Neural cell (in vitro differentiated cells): ENCODE data around the gene ABHD12. TPM values are rescaled to one million over a fixed set of nuclear protein-coding genes. Genes with fewer than 3 reads are reported as not detected.

Experiments
- H2AFZ ChIP-seq: fragments of 200-600, 300-800 bp; sonication (generic), shearing (Covaris generic); 2 replicates; pipeline ENCODE4 v1.6.0; 2014; ENCODE audit warnings: low read depth, mild to moderate bottlenecking, antibody characterized with exemption, low read length, moderate library complexity
- H3F3A ChIP-seq: fragments of 200-600 bp; shearing (Covaris generic); 2 replicates; pipeline ENCODE4 v1.6.1; 2016; ENCODE audit warnings: mild to moderate bottlenecking, moderate library complexity, mixed read lengths, antibody characterized with exemption, low read length; ENCODE audit not compliant: insufficient read depth, poor library complexity, severe bottlenecking
- H3K27ac ChIP-seq: fragments of 200-600, 300-800 bp; sonication (generic), shearing (Covaris generic); 2 replicates; pipeline ENCODE4 v1.5.1; 2014; ENCODE audit warnings: mild to moderate bottlenecking, low read length, moderate library complexity
- H3K27me3 ChIP-seq: fragments of 300-800, 200-600 bp; sonication (generic), shearing (Covaris generic); 2 replicates; pipeline ENCODE4 v1.6.0; 2014; ENCODE audit warnings: mild to moderate bottlenecking, low read depth, low read length, moderate library complexity; ENCODE audit not compliant: insufficient read depth
- H3K36me3 ChIP-seq: fragments of 300-800, 200-600 bp; sonication (generic), shearing (Covaris generic); 2 replicates; pipeline ENCODE4 v1.5.1; 2014; ENCODE audit warnings: mild to moderate bottlenecking, antibody characterized with exemption, low read length, moderate library complexity; ENCODE audit not compliant: insufficient read depth
- H3K4me2 ChIP-seq: fragments of 300-800, 200-600 bp; sonication (generic), shearing (Covaris generic); 2 replicates; pipeline ENCODE4 v1.6.0; 2014; ENCODE audit warnings: mild to moderate bottlenecking, low read length
- H3K4me3 ChIP-seq: fragments of 300-800, 200-600 bp; sonication (generic), shearing (Covaris generic); 2 replicates; pipeline ENCODE4 v1.5.1; 2014; ENCODE audit warnings: mild to moderate bottlenecking, low read length, moderate library complexity
- H3K79me2 ChIP-seq: fragments of 200-600 bp; shearing (Covaris generic); replicated peaks from 2 replicates; pipeline ENCODE4 v1.6.0; 2014; ENCODE audit warnings: mild to moderate bottlenecking, low read length, moderate library complexity; ENCODE audit not compliant: insufficient read depth
- H3K9ac ChIP-seq: fragments of 300-800, 200-600 bp; sonication (generic), shearing (Covaris generic); 2 replicates; pipeline ENCODE4 v1.6.1; 2016; ENCODE audit warnings: mild to moderate bottlenecking, low read length, mixed read lengths
- H3K9me2 ChIP-seq: fragments of 200-600 bp; shearing (Covaris generic); 2 replicates; pipeline ENCODE4 v1.6.1; 2016; ENCODE audit warnings: mild to moderate bottlenecking, low read length, mixed read lengths; ENCODE audit not compliant: insufficient read depth
- H3K9me3 ChIP-seq: fragments of 200-600, 300-800 bp; sonication (generic), shearing (Covaris generic); 2 replicates; pipeline ENCODE4 v1.6.1; 2016; ENCODE audit warnings: mild to moderate bottlenecking, mixed run types, low read length, moderate library complexity, mixed read lengths
- H4K20me1 ChIP-seq: fragments of 200-600 bp; shearing (Covaris generic); 2 replicates; pipeline ENCODE4 v1.6.1; 2016; ENCODE audit warnings: mild to moderate bottlenecking, mixed run types; ENCODE audit not compliant: insufficient read depth
- EP300 ChIP-seq: fragments of 450-650 bp; conservative IDR thresholded peaks from 2 replicates; pipeline ENCODE4 v1.6.1; 2014; ENCODE audit warnings: antibody characterized with exemption, mild to moderate bottlenecking, moderate library complexity; ENCODE audit not compliant: poor library complexity, severe bottlenecking
- EZH2 ChIP-seq: fragments of 200-600, 300-800 bp; shearing (Covaris generic), sonication (generic); IDR thresholded peaks from 2 replicates; pipeline ENCODE4 v1.6.1; 2014; ENCODE audit warnings: antibody characterized with exemption, low read length, borderline replicate concordance, mild to moderate bottlenecking; ENCODE audit not compliant: insufficient read depth, poor library complexity, severe bottlenecking
- MXI1 ChIP-seq: fragments of 450-650 bp; conservative IDR thresholded peaks from 2 replicates; pipeline ENCODE4 v1.6.1; 2014; ENCODE audit warnings: antibody characterized with exemption, mild to moderate bottlenecking; ENCODE audit not compliant: poor library complexity, severe bottlenecking
- POLR2AphosphoS5 ChIP-seq: IDR thresholded peaks from 2 replicates; pipeline ENCODE4 v1.6.1; 2012
- RAD21 ChIP-seq: fragments of 450-650 bp; conservative IDR thresholded peaks from 2 replicates; pipeline ENCODE4 v1.6.1; 2014; ENCODE audit warnings: antibody characterized with exemption, mild to moderate bottlenecking, moderate library complexity
- SMC3 ChIP-seq: fragments of 450-650 bp; conservative IDR thresholded peaks from 2 replicates; pipeline ENCODE4 v1.6.1; 2014; ENCODE audit warnings: antibody characterized with exemption, mild to moderate bottlenecking, moderate library complexity; ENCODE audit not compliant: poor library complexity
- TAF1 ChIP-seq: IDR thresholded peaks from 2 replicates; pipeline ENCODE4 v1.6.1; 2012; ENCODE audit warnings: low read depth
- polyA plus RNA-seq: library from polyadenylated mRNA; depleted of rRNA; stranded (reverse); fragments of >200 nt; gene quantifications from 2 replicates; pipeline ENCODE4 v1.2.3, GENCODE V29; 2014
- TF ChIP-seq, protein P1 (sequence below): IDR thresholded peaks from 2 replicates; pipeline ENCODE4 v1.6.1; 2012; ENCODE audit warnings: borderline replicate concordance
- TF ChIP-seq, protein P2 (sequence below): fragments of 450-650 bp; IDR thresholded peaks from 2 replicates; pipeline ENCODE4 v1.5.1; 2014; ENCODE audit warnings: antibody characterized with exemption, mild to moderate bottlenecking, moderate library complexity; ENCODE audit not compliant: poor library complexity, severe bottlenecking

ABHD12 gene
- polyA plus RNA-seq, 1 donor from 2014 or later: 32.3 TPM

DNA sequence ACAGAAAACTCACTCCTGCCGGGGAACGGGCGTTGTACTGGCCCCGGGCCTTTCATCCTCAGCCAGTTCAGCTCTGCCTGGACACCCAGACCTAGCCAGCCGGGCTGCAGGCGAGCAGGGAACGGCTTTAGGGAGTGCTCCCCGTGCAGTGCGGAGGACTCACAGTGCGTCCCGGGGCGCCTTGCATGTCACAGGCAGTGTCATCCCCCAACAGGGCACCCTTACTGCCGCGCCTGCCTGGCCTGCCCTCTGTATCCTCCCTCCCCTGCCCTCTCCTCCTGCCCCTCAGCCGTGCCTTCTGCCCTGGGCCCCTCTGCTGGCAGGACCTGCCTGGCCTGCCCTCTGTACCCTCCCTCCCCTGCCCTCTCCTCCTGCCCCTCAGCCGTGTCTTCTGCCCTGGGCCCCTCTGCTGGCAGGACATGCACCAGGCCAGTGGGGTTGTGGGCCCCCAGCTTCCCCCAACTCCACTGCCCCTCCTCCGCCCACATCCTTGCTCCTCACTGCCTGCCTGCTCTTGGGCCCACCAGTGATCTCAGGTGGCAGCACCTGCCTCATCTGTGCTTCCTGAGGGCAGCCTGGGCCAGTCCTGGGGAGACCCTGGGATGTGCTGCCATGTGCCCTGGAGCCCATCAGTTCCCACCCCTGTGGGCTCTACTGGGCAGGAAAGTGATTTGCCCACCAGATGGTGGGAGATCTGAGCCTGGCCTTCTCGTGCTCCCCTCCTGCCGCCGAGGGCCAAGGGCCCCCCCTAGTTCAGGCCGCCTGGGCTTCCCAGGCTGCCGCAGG, 99.8 kb downstream of the ABHD12 start:
- H3F3A ChIP-seq: no peaks in the 10 kb centered on the region
- H3K9ac ChIP-seq: no peak overlapping the region
- H3K79me2 ChIP-seq: no peaks in the 10 kb centered on the region
- no peaks in the 10 kb centered on the region for H3K36me3 ChIP-seq
- no peak overlapping the region for H2AFZ ChIP-seq
- H3K4me2 ChIP-seq: no peak overlapping the region
- H3K9me2 ChIP-seq: no peaks in the 10 kb centered on the region
- no peaks in the 10 kb centered on the region for H3K9me3 ChIP-seq
- no peak overlapping the region for H3K4me3 ChIP-seq
- no peaks in the 10 kb centered on the region for H3K27me3 ChIP-seq
- H3K27ac ChIP-seq: no peak overlapping the region
- TF ChIP-seq POLR2AphosphoS5: no peak
- TF ChIP-seq, protein P1, sequence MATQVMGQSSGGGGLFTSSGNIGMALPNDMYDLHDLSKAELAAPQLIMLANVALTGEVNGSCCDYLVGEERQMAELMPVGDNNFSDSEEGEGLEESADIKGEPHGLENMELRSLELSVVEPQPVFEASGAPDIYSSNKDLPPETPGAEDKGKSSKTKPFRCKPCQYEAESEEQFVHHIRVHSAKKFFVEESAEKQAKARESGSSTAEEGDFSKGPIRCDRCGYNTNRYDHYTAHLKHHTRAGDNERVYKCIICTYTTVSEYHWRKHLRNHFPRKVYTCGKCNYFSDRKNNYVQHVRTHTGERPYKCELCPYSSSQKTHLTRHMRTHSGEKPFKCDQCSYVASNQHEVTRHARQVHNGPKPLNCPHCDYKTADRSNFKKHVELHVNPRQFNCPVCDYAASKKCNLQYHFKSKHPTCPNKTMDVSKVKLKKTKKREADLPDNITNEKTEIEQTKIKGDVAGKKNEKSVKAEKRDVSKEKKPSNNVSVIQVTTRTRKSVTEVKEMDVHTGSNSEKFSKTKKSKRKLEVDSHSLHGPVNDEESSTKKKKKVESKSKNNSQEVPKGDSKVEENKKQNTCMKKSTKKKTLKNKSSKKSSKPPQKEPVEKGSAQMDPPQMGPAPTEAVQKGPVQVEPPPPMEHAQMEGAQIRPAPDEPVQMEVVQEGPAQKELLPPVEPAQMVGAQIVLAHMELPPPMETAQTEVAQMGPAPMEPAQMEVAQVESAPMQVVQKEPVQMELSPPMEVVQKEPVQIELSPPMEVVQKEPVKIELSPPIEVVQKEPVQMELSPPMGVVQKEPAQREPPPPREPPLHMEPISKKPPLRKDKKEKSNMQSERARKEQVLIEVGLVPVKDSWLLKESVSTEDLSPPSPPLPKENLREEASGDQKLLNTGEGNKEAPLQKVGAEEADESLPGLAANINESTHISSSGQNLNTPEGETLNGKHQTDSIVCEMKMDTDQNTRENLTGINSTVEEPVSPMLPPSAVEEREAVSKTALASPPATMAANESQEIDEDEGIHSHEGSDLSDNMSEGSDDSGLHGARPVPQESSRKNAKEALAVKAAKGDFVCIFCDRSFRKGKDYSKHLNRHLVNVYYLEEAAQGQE: no peak
- H4K20me1 ChIP-seq: no peaks in the 10 kb centered on the region

DNA sequence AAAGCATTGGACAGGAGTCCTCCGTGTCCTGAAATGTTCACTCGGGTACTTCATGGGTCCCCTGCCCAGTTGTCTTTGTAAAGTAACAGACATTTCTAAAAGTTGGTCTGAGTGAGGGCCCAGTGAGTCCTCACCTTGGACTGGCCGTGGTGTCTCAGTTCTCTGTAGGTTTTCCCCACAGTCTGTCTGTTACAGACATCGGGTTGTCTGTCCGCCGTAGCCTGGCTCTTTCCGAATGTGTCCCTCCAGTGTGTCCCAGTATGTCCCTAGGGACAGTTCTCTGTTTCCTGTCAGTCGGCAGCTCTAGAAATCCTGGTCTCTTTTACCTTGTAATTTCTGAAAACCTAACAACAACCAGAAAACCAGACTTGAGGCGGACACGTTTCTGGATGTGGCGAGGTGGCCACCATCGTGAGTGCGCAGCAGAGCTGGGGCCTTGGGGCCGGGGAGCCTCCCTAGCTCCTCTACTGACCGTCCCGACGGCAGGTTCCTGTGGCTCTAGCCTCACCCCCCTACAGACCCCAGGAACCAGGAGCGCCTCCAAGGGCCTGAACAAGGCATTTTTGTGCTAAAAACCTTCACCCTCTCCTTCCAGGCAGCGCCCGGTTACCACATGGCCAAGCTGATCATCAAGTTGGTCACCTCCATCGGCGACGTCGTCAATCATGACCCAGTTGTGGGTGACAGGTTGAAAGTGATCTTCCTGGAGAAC, 100.6 kb downstream of the ABHD12 start:
- H3K9me2 ChIP-seq: no peaks in the 10 kb centered on the region
- no peaks in the 10 kb centered on the region for H4K20me1 ChIP-seq
- no peak overlapping the region for H3K4me2 ChIP-seq
- no peaks in the 10 kb centered on the region for H3F3A ChIP-seq
- no peaks in the 10 kb centered on the region for H3K9me3 ChIP-seq
- H3K9ac ChIP-seq: no peak overlapping the region
- H2AFZ ChIP-seq: no peak overlapping the region
- no peaks in the 10 kb centered on the region for H3K36me3 ChIP-seq
- H3K79me2 ChIP-seq: no peaks in the 10 kb centered on the region
- no peak for TF ChIP-seq SMC3
- no peak overlapping the region for H3K4me3 ChIP-seq
- no peaks in the 10 kb centered on the region for H3K27me3 ChIP-seq
- H3K27ac ChIP-seq: no peak overlapping the region

DNA sequence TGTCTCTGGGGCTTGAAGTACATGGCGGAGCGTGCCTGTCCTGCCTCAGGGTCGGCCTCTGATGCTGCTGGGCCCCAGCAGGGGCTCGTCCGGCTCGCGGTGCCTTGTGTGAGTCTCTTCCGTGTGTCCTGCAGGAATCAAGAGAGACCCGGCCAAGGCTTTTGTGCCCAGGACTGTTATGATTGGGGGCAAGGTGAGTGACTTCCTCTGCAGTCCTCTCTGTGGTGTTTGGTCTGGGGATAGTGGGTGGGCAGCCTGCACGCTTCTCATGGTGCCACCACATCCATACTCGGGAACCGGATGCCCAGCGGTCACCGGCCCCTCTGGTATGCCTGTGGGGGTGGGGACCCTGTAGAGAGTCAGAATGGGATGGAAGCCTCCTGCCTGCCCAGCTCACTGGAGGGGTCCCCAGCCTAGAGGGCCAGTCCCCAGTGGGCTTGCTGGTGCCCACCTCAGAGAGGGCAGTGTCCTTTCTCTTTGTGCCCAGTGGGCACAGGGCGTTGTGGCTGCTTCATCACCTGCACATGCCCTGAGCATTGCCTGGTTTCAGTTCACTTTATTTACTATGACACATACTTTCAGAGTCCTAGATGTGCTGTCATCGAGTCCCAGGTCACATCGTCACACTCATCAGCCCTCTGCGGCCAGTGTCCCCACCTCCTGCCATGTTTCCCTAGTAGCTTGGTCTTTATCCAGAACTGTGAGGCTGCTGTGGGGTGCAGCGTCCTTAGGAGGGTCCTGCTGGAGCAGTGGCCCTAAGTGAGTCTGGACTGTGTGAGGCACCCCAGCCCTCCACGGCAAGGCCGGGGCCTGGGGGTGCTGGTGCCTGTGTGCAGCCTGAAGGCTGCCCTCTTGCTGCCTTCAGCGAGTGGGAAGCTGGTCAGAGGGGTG, 102.1 kb downstream of the ABHD12 start:
- Histone ChIP-seq H3K9me3 (no peaks in the 10 kb centered on the region), H3K4me3 (no peak overlapping the region), H3K36me3 (peaks cover 7% of the 10 kb centered on the region), H3K27me3 (no peaks in the 10 kb centered on the region), H3K79me2 (no peaks in the 10 kb centered on the region), H4K20me1 (no peaks in the 10 kb centered on the region), H3K9ac (no peak overlapping the region), H3K9me2 (no peaks in the 10 kb centered on the region), H3F3A (no peaks in the 10 kb centered on the region), H3K27ac (no peak overlapping the region), H2AFZ (no peak overlapping the region), H3K4me2 (no peak overlapping the region)
- TF ChIP-seq POLR2AphosphoS5 (no peak), MXI1 (no peak), SMC3 (no peak), EP300 (no peak), TAF1 (no peak), EZH2 (no peak), RAD21 (no peak)
- TF ChIP-seq, protein P1: no peak
- TF ChIP-seq, protein P2, sequence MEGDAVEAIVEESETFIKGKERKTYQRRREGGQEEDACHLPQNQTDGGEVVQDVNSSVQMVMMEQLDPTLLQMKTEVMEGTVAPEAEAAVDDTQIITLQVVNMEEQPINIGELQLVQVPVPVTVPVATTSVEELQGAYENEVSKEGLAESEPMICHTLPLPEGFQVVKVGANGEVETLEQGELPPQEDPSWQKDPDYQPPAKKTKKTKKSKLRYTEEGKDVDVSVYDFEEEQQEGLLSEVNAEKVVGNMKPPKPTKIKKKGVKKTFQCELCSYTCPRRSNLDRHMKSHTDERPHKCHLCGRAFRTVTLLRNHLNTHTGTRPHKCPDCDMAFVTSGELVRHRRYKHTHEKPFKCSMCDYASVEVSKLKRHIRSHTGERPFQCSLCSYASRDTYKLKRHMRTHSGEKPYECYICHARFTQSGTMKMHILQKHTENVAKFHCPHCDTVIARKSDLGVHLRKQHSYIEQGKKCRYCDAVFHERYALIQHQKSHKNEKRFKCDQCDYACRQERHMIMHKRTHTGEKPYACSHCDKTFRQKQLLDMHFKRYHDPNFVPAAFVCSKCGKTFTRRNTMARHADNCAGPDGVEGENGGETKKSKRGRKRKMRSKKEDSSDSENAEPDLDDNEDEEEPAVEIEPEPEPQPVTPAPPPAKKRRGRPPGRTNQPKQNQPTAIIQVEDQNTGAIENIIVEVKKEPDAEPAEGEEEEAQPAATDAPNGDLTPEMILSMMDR: no peak
